HG03354 (cell line): Measurements from ENCODE around the gene TMEM18.

Source experiments
- ATAC-seq: cut with Tn5 transposase; IDR thresholded peaks from one replicate; pipeline ENCODE4 v1.9.1; 2021; ENCODE audit warnings: mild to moderate bottlenecking; ENCODE audit not compliant: unreplicated experiment, poor library complexity, severe bottlenecking

TMEM18 gene

GRCh38 chr2:624551-625347, 52.5 kb downstream of the TMEM18 start:
- no peak for ATAC-seq

DNA sequence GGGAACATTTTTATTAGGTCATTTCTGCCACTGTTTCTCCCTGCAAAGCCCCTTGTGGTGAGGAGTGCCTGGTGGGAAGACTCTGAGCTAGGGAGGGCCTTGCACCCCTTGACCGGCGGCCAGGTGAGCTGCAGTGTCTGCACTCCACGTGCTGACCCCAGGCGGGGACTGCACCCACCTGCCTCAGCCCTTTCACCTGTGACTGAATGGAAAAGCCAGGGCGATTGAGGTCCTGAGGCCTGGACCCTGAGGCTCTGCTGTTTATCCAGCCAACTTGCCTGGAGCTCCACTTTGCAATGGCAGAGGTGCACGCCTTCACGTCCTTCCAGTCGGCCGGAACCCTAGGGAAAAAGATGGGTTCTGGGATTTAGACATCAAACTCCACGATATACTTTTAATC, 53.1 kb downstream of the TMEM18 start:
- ATAC-seq, result no peak

- no peak for ATAC-seq
Measured at GRCh38 chr2:623130-623922, 53.9 kb downstream of the TMEM18 start.

GRCh38 chr2:622357-622756, 54.8 kb downstream of the TMEM18 start:
- no peak for ATAC-seq

DNA sequence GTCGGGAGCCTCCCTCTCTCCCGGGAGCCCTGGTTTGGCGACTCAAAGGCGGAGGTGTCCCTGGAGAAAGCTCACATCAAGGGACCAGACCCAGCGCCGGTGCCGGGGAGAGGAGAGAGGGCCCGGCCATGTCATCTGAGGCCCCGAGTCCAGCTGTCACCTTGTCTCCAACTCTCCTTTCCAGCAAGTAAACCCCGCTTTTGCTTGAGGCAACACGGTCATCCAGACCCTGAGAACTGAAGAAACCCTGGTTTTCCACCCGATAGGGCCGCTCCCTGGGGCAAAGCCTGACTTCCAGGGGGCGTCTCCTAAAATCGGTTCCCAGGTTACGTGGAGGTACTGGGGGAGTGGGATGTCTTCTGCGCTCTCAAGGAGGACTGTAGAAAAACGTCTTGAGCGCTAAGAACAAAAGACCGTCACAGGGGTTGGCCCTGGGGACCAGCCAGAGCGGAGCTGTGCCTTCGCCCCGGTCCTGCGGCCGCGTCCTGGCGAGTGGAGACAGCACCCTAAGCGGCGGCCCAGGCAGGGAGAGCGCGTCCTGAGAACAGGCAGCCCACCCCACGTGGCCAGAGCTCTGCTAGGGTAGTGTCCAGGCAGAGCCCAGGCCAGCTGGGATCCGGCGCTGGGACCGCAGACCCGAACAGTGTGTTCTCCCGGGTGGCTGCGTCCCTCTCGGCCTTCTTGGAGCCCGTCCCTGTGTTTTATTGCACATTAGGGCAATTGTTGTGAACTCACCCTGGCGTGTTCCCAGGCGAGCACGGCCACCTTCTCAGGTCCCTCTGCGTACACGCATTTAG, 55.7 kb downstream of the TMEM18 start:
- no peak for ATAC-seq

GRCh38 chr2:620471-621302, 56.5 kb downstream of the TMEM18 start:
- no peak for ATAC-seq

DNA sequence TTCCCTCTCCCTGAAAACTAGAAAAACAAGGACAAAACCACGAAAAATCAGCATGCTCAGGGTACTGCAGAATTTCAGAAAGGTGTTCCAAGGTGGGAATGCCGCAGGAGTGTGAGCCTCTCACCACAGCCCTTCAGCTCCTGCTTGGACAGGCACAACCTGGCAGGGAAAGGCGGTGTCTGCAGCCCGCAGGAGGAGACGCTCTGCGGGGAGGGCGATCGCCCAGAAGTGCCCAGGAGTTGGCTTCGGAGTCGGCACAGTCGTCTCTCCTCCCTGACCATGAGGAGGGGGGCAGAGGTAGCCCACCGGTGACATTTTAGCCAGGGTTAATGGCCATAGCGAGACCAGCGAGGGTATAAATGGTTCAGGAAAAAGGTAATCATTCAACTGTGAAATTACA, 57.2 kb downstream of the TMEM18 start:
- no peak for ATAC-seq

- no peak for ATAC-seq
Measured at GRCh38 chr2:618422-618990, 58.7 kb downstream of the TMEM18 start.

- ATAC-seq, result no peak
Measured at GRCh38 chr2:618005-618404, 59.2 kb downstream of the TMEM18 start.
